Smooth muscle cell (in vitro differentiated cells): ENCODE results near the gene SYNE4. TPM values are rescaled to one million over a fixed set of nuclear protein-coding genes. Genes with fewer than 3 reads are reported as not detected.

ENCODE experiments used
- DNase-seq: peaks from one replicate; lab custom pipeline; 2025; ENCODE audit not compliant: unreplicated experiment; lab: John Stamatoyannopoulos, UW
- H2AFZ ChIP-seq: fragments of 200-600 bp; sonication (generic); 2 replicates; pipeline ENCODE4 v1.6.0; 2016; ENCODE audit warnings: antibody characterized with exemption, low read depth, mild to moderate bottlenecking
- H3F3A ChIP-seq: fragments of 200-600 bp; sonication (generic); 2 replicates; pipeline ENCODE4 v1.6.0; 2017; ENCODE audit warnings: antibody characterized with exemption, low read depth
- H3K27ac ChIP-seq: fragments of 200-600 bp; sonication (generic); 2 replicates; pipeline ENCODE4 v1.5.1; 2016; ENCODE audit warnings: low read depth, mild to moderate bottlenecking
- H3K27me3 ChIP-seq: fragments of 200-600 bp; sonication (generic); 2 replicates; pipeline ENCODE4 v1.6.1; 2016; ENCODE audit warnings: low read depth, mild to moderate bottlenecking
- H3K36me3 ChIP-seq: fragments of 200-600 bp; sonication (generic); 2 replicates; pipeline ENCODE4 v1.5.1; 2016; ENCODE audit warnings: low read depth
- H3K4me1 ChIP-seq: fragments of 200-600 bp; sonication (generic); 2 replicates; pipeline ENCODE4 v1.5.1; 2016; ENCODE audit warnings: low read depth
- H3K4me2 ChIP-seq: fragments of 200-600 bp; sonication (generic); 2 replicates; pipeline ENCODE4 v1.6.0; 2016; ENCODE audit warnings: mild to moderate bottlenecking
- H3K4me3 ChIP-seq: fragments of 200-600 bp; sonication (generic); 2 replicates; pipeline ENCODE4 v1.5.1; 2016; ENCODE audit warnings: mild to moderate bottlenecking
- H3K79me2 ChIP-seq: fragments of 200-600 bp; sonication (generic); 2 replicates; pipeline ENCODE4 v1.6.0; 2016; ENCODE audit warnings: low read depth, mild to moderate bottlenecking
- H3K9ac ChIP-seq: fragments of 200-600 bp; sonication (generic); 2 replicates; pipeline ENCODE4 v1.6.0; 2016; ENCODE audit warnings: low read depth
- H3K9me3 ChIP-seq: fragments of 200-600 bp; sonication (generic); replicated peaks from 2 replicates; pipeline ENCODE4 v1.5.1; 2016; ENCODE audit warnings: low read depth
- H4K20me1 ChIP-seq: fragments of 200-600 bp; sonication (generic); 2 replicates; pipeline ENCODE4 v1.6.0; 2016; ENCODE audit warnings: low read depth
- CTCF ChIP-seq: fragments of 200-600 bp; sonication (generic); IDR thresholded peaks from 2 replicates; pipeline ENCODE4 v1.5.1; 2017; ENCODE audit warnings: borderline replicate concordance, mild to moderate bottlenecking, antibody characterized with exemption; ENCODE audit not compliant: insufficient read depth, poor library complexity, severe bottlenecking
- WGBS: methylation state at CpG from one replicate; pipeline ENCODE4 v1.1.7; 2016; ENCODE audit warnings: low lambda C conversion rate; 5-methylcytosine and 5-hydroxymethylcytosine counted together
- polyA plus RNA-seq: library from polyadenylated mRNA; unstranded; fragments of >200 nt; fragmentation: Nextera tagmentation; extraction: Ambion mirVana; gene quantifications from 2 replicates; pipeline ENCODE4 v1.2.1, GENCODE V29; 2016
- total RNA-seq: library from RNA; depleted of rRNA; stranded (reverse); fragments of >200 nt; gene quantifications from 2 replicates; pipeline ENCODE4 v1.2.3, GENCODE V29; 2014

The SYNE4 gene
- total and polyA plus RNA-seq, 2 experiments from 2014 or later, result 1.1 to 2.6 TPM

GRCh38 chr19:35977446-35978222 lies 31.0 kb downstream of the SYNE4 start:
- H3K9ac ChIP-seq, result no peak overlapping the region
- no peak overlapping the region for H3K4me3 ChIP-seq
- DNase-seq, result no peak
- TF ChIP-seq CTCF, result no peak
- H3K4me2 ChIP-seq, result no peak overlapping the region
- no peak overlapping the region for H3K27ac ChIP-seq
- H3K79me2 ChIP-seq, result no peaks in the 10 kb centered on the region
- no peaks in the 10 kb centered on the region for H3F3A ChIP-seq
- no peaks in the 10 kb centered on the region for H4K20me1 ChIP-seq
- H3K36me3 ChIP-seq, result no peaks in the 10 kb centered on the region
- no peak overlapping the region for H2AFZ ChIP-seq
- WGBS, result 59% methylated on average over 14 of the region's 14 CpGs
- no peaks in the 10 kb centered on the region for H3K9me3 ChIP-seq
- peaks cover 6% of the 10 kb centered on the region for H3K27me3 ChIP-seq
- no peaks in the 10 kb centered on the region for H3K4me1 ChIP-seq

- no peak overlapping the region for H3K9ac ChIP-seq
- no peak overlapping the region for H2AFZ ChIP-seq
- H3K9me3 ChIP-seq, result no peaks in the 10 kb centered on the region
- no peak overlapping the region for H3K4me3 ChIP-seq
- 66% methylated on average over 5 of the region's 5 CpGs for WGBS
- no peaks in the 10 kb centered on the region for H3K4me1 ChIP-seq
- no peak for TF ChIP-seq CTCF
- no peaks in the 10 kb centered on the region for H3F3A ChIP-seq
- no peak for DNase-seq
- H3K36me3 ChIP-seq, result no peaks in the 10 kb centered on the region
- no peaks in the 10 kb centered on the region for H4K20me1 ChIP-seq
- H3K27me3 ChIP-seq, result peaks cover 6% of the 10 kb centered on the region
- H3K4me2 ChIP-seq, result no peak overlapping the region
- no peak overlapping the region for H3K27ac ChIP-seq
- no peaks in the 10 kb centered on the region for H3K79me2 ChIP-seq
These were observed 32.9 kb downstream of the SYNE4 start for GRCh38 chr19:35975608-35976214.

DNA sequence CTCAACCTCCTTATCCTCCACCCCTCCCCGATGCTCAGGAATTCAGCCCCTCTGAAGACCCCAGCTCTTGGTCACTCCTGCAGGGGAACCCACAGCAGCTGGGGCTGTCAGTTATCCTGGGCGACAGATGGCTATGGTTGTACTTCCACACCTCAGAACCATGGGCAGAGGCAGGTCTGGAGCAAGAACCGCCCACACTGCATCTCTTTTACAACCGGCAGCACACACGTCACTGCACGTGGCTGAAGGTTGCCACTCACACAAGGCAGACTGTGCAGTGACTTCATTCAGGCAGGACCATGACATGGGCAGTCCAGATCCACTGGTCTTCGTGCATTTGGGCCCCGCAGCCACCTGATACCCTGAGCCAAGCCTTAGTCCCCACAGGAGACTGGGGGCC lies 35.1 kb downstream of the SYNE4 start:
- Histone ChIP-seq H3K79me2 (no peaks in the 10 kb centered on the region), H3K36me3 (no peaks in the 10 kb centered on the region), H3K27ac (no peak overlapping the region), H4K20me1 (no peaks in the 10 kb centered on the region), H3K9ac (no peak overlapping the region), H3K27me3 (peaks cover 6% of the 10 kb centered on the region), H3K4me1 (no peaks in the 10 kb centered on the region), H3K4me2 (no peak overlapping the region), H3K9me3 (no peaks in the 10 kb centered on the region), H2AFZ (no peak overlapping the region), H3F3A (no peaks in the 10 kb centered on the region), H3K4me3 (no peak overlapping the region)
- DNase-seq, result no peak
- 44% methylated on average over 8 of the region's 8 CpGs for WGBS
- no peak for TF ChIP-seq CTCF
